Right lobe of liver (tissue), 4 donors: Measurements from ENCODE around the gene WFIKKN2.

Experiments used
- CTCF ChIP-seq, 4 donors: fragments of 200-600 bp in 3 of 4; fragments of 450-650 bp in 1 of 4; IDR thresholded peaks; one replicate each; pipeline versions ENCODE4 v1.5.1 to v1.8.0; 2016 to 2022; ENCODE audit warnings: antibody characterized with exemption in 4 of 4, mild to moderate bottlenecking in 2 of 4
- POLR2A ChIP-seq: fragments of 450-650 bp; IDR thresholded peaks from one replicate; pipeline ENCODE4 v1.6.1; 2017; ENCODE audit warnings: antibody characterized with exemption, mild to moderate bottlenecking
- donor health status: DM: no; HTN: no; CAD: no.
- donor health status: DM: no; HTN: no; CAD: no.
- donor health status: DM: no; HTN: yes; CAD: no.

GRCh38 chr17:50818261-50818660 is 17.1 kb upstream of the WFIKKN2 start:
- no peak for TF ChIP-seq POLR2A
- TF ChIP-seq CTCF (IDR thresholded peaks at IDR 0.05), result no peak
